Fibroblast of the conjunctiva (primary cell): ENCODE results near the gene OR4D2.

Experiments
- DNase-seq: peaks from one replicate; pipeline ENCODE4 v3.0.0-alpha.2; 2010; ENCODE audit warnings: low read depth

OR4D2 gene

GRCh38 chr17:58210922-58211321, 44.1 kb downstream of the OR4D2 start:
- DNase-seq, result no peak

- no peak for DNase-seq
These were observed 48.9 kb downstream of the OR4D2 start for GRCh38 chr17:58215685-58216084.

- DNase-seq, result no peak
These were observed 51.0 kb downstream of the OR4D2 start for GRCh38 chr17:58217766-58218165.

GRCh38 chr17:58219007-58219788, 52.4 kb downstream of the OR4D2 start, which contains the start of gene MKS1:
Gene MKS1 (minus strand): TSS chr17:58219255. CDS start chr17:58219230, 25 bp downstream.
- DNase-seq, result peak; percentile 87

GRCh38 chr17:58219789-58220183, 53.0 kb downstream of the OR4D2 start:
- no peak for DNase-seq
